K562 (cell line): ENCODE data around the gene ITPR2. TPM values are rescaled to one million over a fixed set of nuclear protein-coding genes. Genes with fewer than 3 reads are reported as not detected.

ENCODE experiments used
- ATAC-seq: fragments of 200-7000 bp; cut with Tn5 transposase; 3 replicates; pipeline ENCODE4 v1.9.1; 2020; ENCODE audit warnings: moderate library complexity
- BruUV-seq: library from RNA; stranded (reverse); fragments of 400-500 nt; replicated peaks from 2 replicates; lab custom pipeline; 2021; lab: Mats Ljungman, UMichigan
- CTCF ChIA-PET: fragments of 300-600 bp; formaldehyde crosslinking; extraction: SDS; loops from one replicate; lab custom pipeline; 2021; ENCODE audit warnings: low intra/inter-chr PET ratio; lab: Yijun Ruan, JAX
- POLR2A ChIA-PET: fragments of 300-600, 350-650 bp; sonication (Branson Sonifier 250); formaldehyde crosslinking; extraction: SDS; loops from one replicate; lab custom pipeline; 2021; ENCODE audit warnings: antibody characterized with exemption, inconsistent platforms; lab: Yijun Ruan, JAX
- DNase-seq, 4 experiments: peaks; one replicate each; pipeline versions ENCODE4 v3.0.0 to v3.0.0-alpha.2; 2011 to 2018; ENCODE audit warnings: low spot score in 3 of 4, mixed read lengths in 3 of 4; ENCODE audit errors: extremely low read depth in 1 of 4
- FAIRE-seq: peaks from 2 replicates; lab custom pipeline; 2011; peaks lifted over from hg19 to GRCh38; lab: Jason Lieb, UNC
- H2AFZ ChIP-seq: 2 replicates; pipeline ENCODE4 v1.6.0; 2011; ENCODE audit warnings: low read depth, low read length, control low read depth, inconsistent platforms
- H3K27ac ChIP-seq: fragments of 200-600 bp; 3 replicates; pipeline ENCODE4 v1.8.0; 2011; ENCODE audit warnings: low read depth, mild to moderate bottlenecking, control low read depth, inconsistent platforms, low read length, moderate library complexity, mixed read lengths; ENCODE audit errors: extremely low read depth
- H3K27me3 ChIP-seq, 2 experiments: fragments of 300-600 bp in 1 of 2; 2 replicates in 1 of 2; 3 replicates in 1 of 2; pipeline versions ENCODE4 v1.6.0 to v1.8.0; 2011; ENCODE audit warnings: inconsistent platforms in 2 of 2, low read length in 2 of 2, mild to moderate bottlenecking in 1 of 2, mixed read lengths in 1 of 2, moderate library complexity in 1 of 2; ENCODE audit not compliant: control insufficient read depth in 2 of 2, insufficient read depth in 2 of 2
- H3K36me3 ChIP-seq: fragments of 300-600 bp; 3 replicates; pipeline ENCODE4 v1.8.0; 2011; ENCODE audit warnings: mild to moderate bottlenecking, low read length, inconsistent platforms; ENCODE audit not compliant: control insufficient read depth, insufficient read depth
- H3K4me1 ChIP-seq, 2 experiments: fragments of 200-600 bp in 1 of 2; replicated peaks in 1 of 2; 2 replicates in 1 of 2; 3 replicates in 1 of 2; pipeline versions ENCODE4 v1.5.1 to v1.8.0; 2011; ENCODE audit warnings: inconsistent platforms in 2 of 2, low read length in 2 of 2, mild to moderate bottlenecking in 1 of 2, mixed read lengths in 1 of 2, moderate library complexity in 1 of 2; ENCODE audit not compliant: control insufficient read depth in 2 of 2, insufficient read depth in 2 of 2
- H3K4me2 ChIP-seq: 2 replicates; pipeline ENCODE4 v1.6.1; 2011; ENCODE audit warnings: low read length, control low read depth, inconsistent platforms, mixed read lengths; ENCODE audit not compliant: insufficient read depth
- H3K4me3 ChIP-seq: fragments of 200-600 bp; sonication (generic), shearing (Covaris generic); 2 replicates; pipeline ENCODE4 v1.5.1; 2016; ENCODE audit warnings: control low read depth, inconsistent platforms
- H3K79me2 ChIP-seq: fragments of 200-600 bp; 3 replicates; pipeline ENCODE4 v1.8.0; 2011; ENCODE audit warnings: low read length, inconsistent platforms; ENCODE audit not compliant: control insufficient read depth, insufficient read depth
- H3K9ac ChIP-seq, 2 experiments: 2 replicates each; pipeline versions ENCODE4 v1.6.0 to v1.6.1; 2011; ENCODE audit warnings: low read depth in 2 of 2, low read length in 2 of 2, control low read depth in 1 of 2, inconsistent platforms in 1 of 2, mild to moderate bottlenecking in 1 of 2, mixed read lengths in 1 of 2; ENCODE audit not compliant: insufficient read depth in 1 of 2
- H3K9me1 ChIP-seq: one replicate; pipeline ENCODE4 v1.6.0; 2011; ENCODE audit warnings: inconsistent platforms, mild to moderate bottlenecking, low read length, moderate library complexity; ENCODE audit not compliant: control insufficient read depth, insufficient read depth
- H3K9me3 ChIP-seq: replicated peaks from 2 replicates; pipeline ENCODE4 v1.5.1; 2011; ENCODE audit warnings: low read depth, low read length, inconsistent platforms; ENCODE audit not compliant: control insufficient read depth, insufficient read depth
- H4K20me1 ChIP-seq: replicated peaks from 2 replicates; pipeline ENCODE4 v1.6.1; 2011; ENCODE audit warnings: low read length, inconsistent platforms, mixed read lengths; ENCODE audit not compliant: control insufficient read depth, insufficient read depth
- ETS2 ChIP-seq: IDR thresholded peaks from 2 replicates; pipeline ENCODE4 v1.6.1; 2016; ENCODE audit warnings: borderline replicate concordance, missing genetic modification characterization, mild to moderate bottlenecking, moderate library complexity, missing compliant biosample characterization; ENCODE audit not compliant: poor library complexity, severe bottlenecking
- LEF1 ChIP-seq: fragments of 450-650 bp; IDR thresholded peaks from 2 replicates; pipeline ENCODE4 v1.6.1; 2016; ENCODE audit warnings: mild to moderate bottlenecking
- NCOA2 ChIP-seq, 2 experiments: fragments of 450-650 bp; IDR thresholded peaks; 2 replicates each; pipeline ENCODE4 v1.6.1; 2018; ENCODE audit warnings: mild to moderate bottlenecking in 2 of 2, moderate library complexity in 1 of 2; ENCODE audit not compliant: partially characterized antibody in 2 of 2
- RBM15 ChIP-seq: fragments of 200-400 bp; formaldehyde crosslinking; IDR thresholded peaks from 2 replicates; pipeline ENCODE4 v1.6.1; 2018; ENCODE audit warnings: mild to moderate bottlenecking, low read length, moderate library complexity; ENCODE audit not compliant: insufficient read depth
- SUPT5H ChIP-seq: fragments of 450-650 bp; IDR thresholded peaks from 2 replicates; pipeline ENCODE4 v1.6.1; 2016
- ZC3H8 ChIP-seq: fragments of 450-650 bp; IDR thresholded peaks from 2 replicates; pipeline ENCODE4 v1.6.1; 2017
- ZKSCAN8 ChIP-seq: fragments of 200-800 bp; sonication (Bioruptor generic); IDR thresholded peaks from 2 replicates; pipeline ENCODE4 v1.6.1; 2016; ENCODE audit warnings: missing genetic modification characterization, missing compliant biosample characterization
- ZNF197 ChIP-seq: fragments of 200-800 bp; sonication (Bioruptor generic); IDR thresholded peaks from 2 replicates; pipeline ENCODE4 v1.6.1; 2016; ENCODE audit warnings: low read depth, missing genetic modification characterization, missing compliant biosample characterization
- ZNF785 ChIP-seq: fragments of 250-450 bp; sonication (Bioruptor Pico); IDR thresholded peaks from 2 replicates; pipeline ENCODE4 v1.4.0; 2020; ENCODE audit warnings: mild to moderate bottlenecking
- WGBS: fragments of 100-300 bp; shearing (Covaris generic); methylation state at CpG from one replicate; pipeline ENCODE4 v1.1.6; 2016; ENCODE audit warnings: low coverage, mixed read lengths; ENCODE audit not compliant: insufficient coverage; ENCODE audit errors: missing lambda C conversion rate; 5-methylcytosine and 5-hydroxymethylcytosine counted together
- in situ Hi-C: fragments of 300-500 bp; cut with MboI; formaldehyde crosslinking; loops from 4 replicates; pipeline ENCODE4 v1.15.0; 2018; ENCODE audit warnings: inconsistent platforms, mixed read lengths
- intact Hi-C: fragments of 100-400 bp; cut with micrococcal nuclease; formaldehyde crosslinking; loops from 2 replicates; pipeline ENCODE4 v1.14.2; 2022
- polyA plus RNA-seq, 8 experiments: library from polyadenylated mRNA; depleted of rRNA in 4 of 8; stranded (reverse) in 5 of 8; unstranded in 3 of 8; fragments of >200 nt; fragmentation: Nextera tagmentation in 2 of 8; fragmentation: Illumina TruSeq in 1 of 8; extraction: Ambion mirVana in 2 of 8; extraction: Trizol in 1 of 8; gene quantifications; 2 replicates each; pipeline versions ENCODE4 v1.2.1 to v1.2.3, GENCODE V29; 2011 to 2014; ENCODE audit warnings: inconsistent platforms in 1 of 8, missing spikeins in 1 of 8
- total RNA-seq, 7 experiments: library from RNA; depleted of rRNA in 6 of 7; stranded (reverse); fragments of >200 nt in 6 of 7; fragmentation: Illumina TruSeq in 2 of 7; extraction: Trizol in 2 of 7; gene quantifications; 2 replicates each; pipeline versions ENCODE4 v1.2.1 to v1.2.3, GENCODE V29; 2011 to 2021; ENCODE audit warnings: low replicate concordance in 1 of 7
- TF ChIP-seq, protein P1 (sequence below): fragments of 200-800 bp; sonication (Bioruptor generic); IDR thresholded peaks from 2 replicates; pipeline ENCODE4 v1.6.1; 2017; ENCODE audit warnings: missing genetic modification characterization, missing compliant biosample characterization
- TF ChIP-seq, protein P2 (sequence below): sonication (generic); formaldehyde crosslinking; IDR thresholded peaks from 2 replicates; pipeline ENCODE4 v1.8.0; 2022; ENCODE audit warnings: mild to moderate bottlenecking, missing genetic modification reagents

The ITPR2 gene
- total and polyA plus RNA-seq, 9 of the 15 experiments (the other 6 are each of a cell fraction or from before 2014, with no cell fraction given), result 0.21 to 3.3 (median 0.95) TPM

DNA sequence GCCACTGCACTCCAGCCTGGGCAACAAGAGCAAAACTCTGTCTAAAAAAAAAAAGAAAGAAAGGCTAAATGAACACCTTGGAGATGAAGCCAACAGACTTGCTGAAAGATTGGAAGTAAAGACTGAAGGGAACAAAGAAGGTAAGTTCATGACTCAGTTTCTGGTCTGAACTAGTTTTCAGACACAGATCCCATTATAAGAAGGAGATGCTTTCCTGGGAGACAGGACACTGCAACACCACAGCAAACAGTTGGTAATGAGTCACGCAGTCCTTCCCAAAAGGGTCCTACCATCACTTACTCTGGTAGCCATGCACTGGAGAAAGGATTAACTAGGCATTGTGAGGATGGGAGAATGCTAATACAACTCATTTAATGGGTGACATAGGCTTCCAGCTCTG is 540.4 kb downstream of the ITPR2 start (continued):
- TF ChIP-seq ETS2 (tag), result no peak
- TF ChIP-seq ZNF197 (CRISPR knock-in tag), result no peak
- TF ChIP-seq ZC3H8, result no peak
- TF ChIP-seq, all 486 proteins: peak for 0

DNA sequence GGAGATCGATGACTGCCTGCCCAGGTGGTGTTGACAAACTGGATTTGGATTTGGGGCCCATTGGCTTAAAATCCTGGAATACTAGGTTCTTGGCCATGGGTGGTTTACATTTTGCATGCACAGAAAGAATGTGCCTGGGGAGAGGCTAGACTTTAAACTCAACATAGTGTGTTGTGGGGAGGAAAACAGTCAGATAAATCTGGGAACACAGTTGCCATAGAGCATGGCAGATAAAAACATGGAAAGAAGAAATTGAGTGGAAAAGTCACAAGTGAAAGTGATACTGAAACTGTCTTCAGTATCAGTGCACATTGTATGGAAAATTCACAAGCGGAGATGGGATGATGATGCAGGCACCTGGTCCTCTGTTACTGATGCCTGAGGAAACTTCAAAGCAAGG is 542.4 kb downstream of the ITPR2 start:
- POLR2A ChIA-PET, result no interaction called here
- H3K36me3 ChIP-seq, result no peaks in the 10 kb centered on the region
- no peaks in the 10 kb centered on the region for H3K9me1 ChIP-seq
- no peaks in the 10 kb centered on the region for H3K4me1 ChIP-seq
- H4K20me1 ChIP-seq, result no peaks in the 10 kb centered on the region
- CTCF ChIA-PET, result no interaction called here
- H3K4me3 ChIP-seq, result no peak overlapping the region
- ATAC-seq, result no peak
- H2AFZ ChIP-seq, result no peak overlapping the region
- TF ChIP-seq SUPT5H, result no peak
- TF ChIP-seq NCOA2 (IDR thresholded peaks at IDR 0.05; ENCODE audit: partially characterized antibody in 2 of 2), result no peak
- TF ChIP-seq, protein P1, sequence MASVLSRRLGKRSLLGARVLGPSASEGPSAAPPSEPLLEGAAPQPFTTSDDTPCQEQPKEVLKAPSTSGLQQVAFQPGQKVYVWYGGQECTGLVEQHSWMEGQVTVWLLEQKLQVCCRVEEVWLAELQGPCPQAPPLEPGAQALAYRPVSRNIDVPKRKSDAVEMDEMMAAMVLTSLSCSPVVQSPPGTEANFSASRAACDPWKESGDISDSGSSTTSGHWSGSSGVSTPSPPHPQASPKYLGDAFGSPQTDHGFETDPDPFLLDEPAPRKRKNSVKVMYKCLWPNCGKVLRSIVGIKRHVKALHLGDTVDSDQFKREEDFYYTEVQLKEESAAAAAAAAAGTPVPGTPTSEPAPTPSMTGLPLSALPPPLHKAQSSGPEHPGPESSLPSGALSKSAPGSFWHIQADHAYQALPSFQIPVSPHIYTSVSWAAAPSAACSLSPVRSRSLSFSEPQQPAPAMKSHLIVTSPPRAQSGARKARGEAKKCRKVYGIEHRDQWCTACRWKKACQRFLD, result no peak
- TF ChIP-seq LEF1, result no peak
- TF ChIP-seq ZKSCAN8, result no peak
- TF ChIP-seq, protein P2, sequence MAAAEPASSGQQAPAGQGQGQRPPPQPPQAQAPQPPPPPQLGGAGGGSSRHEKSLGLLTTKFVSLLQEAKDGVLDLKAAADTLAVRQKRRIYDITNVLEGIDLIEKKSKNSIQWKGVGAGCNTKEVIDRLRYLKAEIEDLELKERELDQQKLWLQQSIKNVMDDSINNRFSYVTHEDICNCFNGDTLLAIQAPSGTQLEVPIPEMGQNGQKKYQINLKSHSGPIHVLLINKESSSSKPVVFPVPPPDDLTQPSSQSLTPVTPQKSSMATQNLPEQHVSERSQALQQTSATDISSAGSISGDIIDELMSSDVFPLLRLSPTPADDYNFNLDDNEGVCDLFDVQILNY (CRISPR knock-in tag), result no peak
- no peak for TF ChIP-seq RBM15
- TF ChIP-seq ZNF785, result no peak
- BruUV-seq, result no TSS peak
- in situ Hi-C loops, result no loop called here
- H3K27me3 ChIP-seq, result no peaks in the 10 kb centered on the region; a peak in 1 of 5 replicates
- H3K4me2 ChIP-seq, result no peak overlapping the region
- H3K9ac ChIP-seq, result no peak overlapping the region
- WGBS, result 23% methylated on average over 2 of the region's 2 CpGs
- no peaks in the 10 kb centered on the region for H3K9me3 ChIP-seq
- H3K79me2 ChIP-seq, result no peaks in the 10 kb centered on the region
- intact Hi-C loops, result no loop called here
- H3K27ac ChIP-seq, result no peak overlapping the region
- FAIRE-seq, result no peak
- DNase-seq, result no peak
